HepG2 (cell line): ENCODE data around the gene FKBP8. TPM values are rescaled to one million over a fixed set of nuclear protein-coding genes. Genes with fewer than 3 reads are reported as not detected.

Experiments
- ATAC-seq: fragments of 200-7000 bp; cut with Tn5 transposase; 3 replicates; pipeline ENCODE4 v1.9.1; 2020; ENCODE audit warnings: mild to moderate bottlenecking, moderate library complexity
- BruUV-seq: library from RNA; stranded (reverse); fragments of 400-500 nt; replicated peaks from 2 replicates; lab custom pipeline; 2021; lab: Mats Ljungman, UMichigan
- CTCF ChIA-PET: fragments of 300-600 bp; formaldehyde crosslinking; extraction: SDS; loops from one replicate; lab custom pipeline; 2021; ENCODE audit warnings: low total read pairs, inconsistent platforms, low intra/inter-chr PET ratio; lab: Yijun Ruan, JAX
- POLR2A ChIA-PET: fragments of 350-600 bp; sonication (Branson Sonifier 250); formaldehyde crosslinking; loops from one replicate; lab custom pipeline; 2020; ENCODE audit warnings: antibody characterized with exemption, inconsistent platforms; lab: Yijun Ruan, JAX
- DNase-seq: peaks from one replicate; pipeline ENCODE4 v3.0.0-alpha.2; 2015; ENCODE audit warnings: low spot score
- FAIRE-seq: peaks from 3 replicates; lab custom pipeline; 2011; peaks lifted over from hg19 to GRCh38; lab: Jason Lieb, UNC
- H2AFZ ChIP-seq: one replicate; pipeline ENCODE4 v1.6.1; 2011; ENCODE audit warnings: low read length, inconsistent platforms
- H3K27ac ChIP-seq: fragments of 300-600 bp; 3 replicates; pipeline ENCODE4 v1.8.0; 2011; ENCODE audit warnings: mixed run types, mild to moderate bottlenecking, mixed read lengths, low read length, inconsistent platforms; ENCODE audit not compliant: insufficient read depth; ENCODE audit errors: extremely low read length
- H3K27me3 ChIP-seq, 2 experiments: fragments of 200-600 bp in 1 of 2; 2 replicates in 1 of 2; 3 replicates in 1 of 2; pipeline versions ENCODE4 v1.6.0 to v1.8.0; 2011; ENCODE audit warnings: low read length in 2 of 2, mild to moderate bottlenecking in 2 of 2, moderate library complexity in 2 of 2, inconsistent platforms in 1 of 2; ENCODE audit not compliant: insufficient read depth in 2 of 2, control insufficient read depth in 1 of 2
- H3K36me3 ChIP-seq, 2 experiments: fragments of 200-600 bp in 1 of 2; replicated peaks in 1 of 2; 2 replicates in 1 of 2; 3 replicates in 1 of 2; pipeline versions ENCODE4 v1.5.1 to v1.8.0; 2011; ENCODE audit warnings: low read length in 2 of 2, inconsistent platforms in 1 of 2; ENCODE audit not compliant: insufficient read depth in 2 of 2, control insufficient read depth in 1 of 2
- H3K4me1 ChIP-seq: 2 replicates; pipeline ENCODE4 v1.5.1; 2012; ENCODE audit warnings: low read length, inconsistent platforms; ENCODE audit not compliant: insufficient read depth
- H3K4me2 ChIP-seq: 2 replicates; pipeline ENCODE4 v1.6.0; 2011; ENCODE audit warnings: low read depth, low read length, inconsistent platforms
- H3K4me3 ChIP-seq, 3 experiments: fragments of 200-600 bp in 1 of 3; sonication (generic), shearing (Covaris generic) in 1 of 3; replicated peaks in 1 of 3; 2 replicates each; pipeline ENCODE4 v1.5.1; 2011 to 2016; ENCODE audit warnings: low read length in 3 of 3, inconsistent platforms in 2 of 3, low read depth in 2 of 3, mild to moderate bottlenecking in 2 of 3, control low read depth in 1 of 3, mixed read lengths in 1 of 3; ENCODE audit not compliant: insufficient read depth in 1 of 3
- H3K79me2 ChIP-seq: one replicate; pipeline ENCODE4 v1.6.1; 2011; ENCODE audit warnings: low read length, inconsistent platforms; ENCODE audit not compliant: insufficient read depth
- H3K9ac ChIP-seq: 2 replicates; pipeline ENCODE4 v1.6.0; 2011; ENCODE audit warnings: mild to moderate bottlenecking, low read depth, low read length, inconsistent platforms; ENCODE audit not compliant: insufficient read depth
- H3K9me3 ChIP-seq: 2 replicates; pipeline ENCODE4 v1.5.1; 2012; ENCODE audit warnings: mild to moderate bottlenecking, low read length
- H4K20me1 ChIP-seq: 2 replicates; pipeline ENCODE4 v1.6.0; 2011; ENCODE audit warnings: inconsistent platforms, mild to moderate bottlenecking, low read length, moderate library complexity; ENCODE audit not compliant: insufficient read depth
- ELF1 ChIP-seq: sonication (generic); formaldehyde crosslinking; IDR thresholded peaks from 2 replicates; pipeline ENCODE4 v1.4.0; 2020; ENCODE audit warnings: missing genetic modification reagents
- FOXJ3 ChIP-seq: sonication (generic); formaldehyde crosslinking; IDR thresholded peaks from 2 replicates; pipeline ENCODE4 v1.4.0; 2020; ENCODE audit warnings: missing genetic modification reagents, mild to moderate bottlenecking, borderline replicate concordance
- HES4 ChIP-seq: sonication (generic); formaldehyde crosslinking; IDR thresholded peaks from 2 replicates; pipeline ENCODE4 v1.9.0; 2021; ENCODE audit warnings: mild to moderate bottlenecking, missing genetic modification reagents, borderline replicate concordance
- KDM1A ChIP-seq: IDR thresholded peaks from 2 replicates; pipeline ENCODE4 v1.6.1; 2016; ENCODE audit warnings: missing compliant biosample characterization
- MBD4 ChIP-seq: IDR thresholded peaks from 2 replicates; pipeline ENCODE4 v1.6.1; 2012; ENCODE audit warnings: low read length, inconsistent platforms, borderline replicate concordance
- MEIS1 ChIP-seq: sonication (generic); formaldehyde crosslinking; IDR thresholded peaks from 2 replicates; pipeline ENCODE4 v1.9.0; 2021; ENCODE audit warnings: mild to moderate bottlenecking, missing genetic modification reagents, moderate library complexity, borderline replicate concordance
- PTBP1 ChIP-seq: fragments of 200-400 bp; formaldehyde crosslinking; IDR thresholded peaks from 2 replicates; pipeline ENCODE4 v1.6.1; 2018; ENCODE audit warnings: low read length, low read depth; ENCODE audit not compliant: poor library complexity, severe bottlenecking
- RCOR2 ChIP-seq: IDR thresholded peaks from 2 replicates; pipeline ENCODE4 v1.6.1; 2016; ENCODE audit warnings: missing biosample characterization, missing genetic modification reagents
- SOX13 ChIP-seq, 3 experiments: fragments of 450-650 bp in 1 of 3; sonication (generic) in 1 of 3; formaldehyde crosslinking in 1 of 3; IDR thresholded peaks in 2 of 3; conservative IDR thresholded peaks in 1 of 3; 2 replicates each; pipeline versions ENCODE4 v1.5.0 to v1.6.1; 2016 to 2020; ENCODE audit warnings: antibody characterized with exemption in 1 of 3, mild to moderate bottlenecking in 1 of 3, missing compliant biosample characterization in 1 of 3, missing genetic modification reagents in 1 of 3, moderate library complexity in 1 of 3
- STAG1 ChIP-seq: sonication (generic); formaldehyde crosslinking; IDR thresholded peaks from 2 replicates; pipeline ENCODE4 v1.4.0; 2020; ENCODE audit warnings: missing genetic modification reagents
- TOE1 ChIP-seq: sonication (generic); formaldehyde crosslinking; IDR thresholded peaks from 2 replicates; pipeline ENCODE4 v1.4.0; 2020; ENCODE audit warnings: mild to moderate bottlenecking, missing genetic modification reagents
- ZBTB2 ChIP-seq: sonication (generic); formaldehyde crosslinking; IDR thresholded peaks from 2 replicates; pipeline ENCODE4 v1.8.0; 2022; ENCODE audit warnings: low read depth, missing genetic modification reagents
- ZC3H4 ChIP-seq: sonication (generic); formaldehyde crosslinking; IDR thresholded peaks from 2 replicates; pipeline ENCODE4 v1.4.0; 2020; ENCODE audit warnings: missing genetic modification reagents, borderline replicate concordance
- ZKSCAN8 ChIP-seq: IDR thresholded peaks from 2 replicates; pipeline ENCODE4 v1.6.1; 2016; ENCODE audit warnings: borderline replicate concordance, missing genetic modification reagents, missing compliant biosample characterization
- ZNF275 ChIP-seq: sonication (generic); formaldehyde crosslinking; IDR thresholded peaks from 2 replicates; pipeline ENCODE4 v1.8.0; 2022; ENCODE audit warnings: missing genetic modification reagents, mild to moderate bottlenecking, inconsistent platforms, borderline replicate concordance
- ZNF512B ChIP-seq: sonication (generic); formaldehyde crosslinking; IDR thresholded peaks from 2 replicates; pipeline ENCODE4 v1.5.1; 2020; ENCODE audit warnings: missing genetic modification reagents, mild to moderate bottlenecking, borderline replicate concordance
- ZNF740 ChIP-seq: sonication (generic); formaldehyde crosslinking; IDR thresholded peaks from 2 replicates; pipeline ENCODE4 v1.4.0; 2020; ENCODE audit warnings: missing genetic modification reagents
- WGBS: methylation state at CpG from one replicate; pipeline ENCODE4 v1.1.6; 2017; ENCODE audit warnings: low lambda C conversion rate; 5-methylcytosine and 5-hydroxymethylcytosine counted together
- in situ Hi-C: cut with HindIII; loops from 2 replicates; pipeline ENCODE4 v1.10.0; 2017; ENCODE audit warnings: low pct_unique_long_range_greater_than_20kb; ENCODE audit not compliant: extremely low pct_ligation_motif_present
- intact Hi-C: fragments of 100-400 bp; cut with micrococcal nuclease; formaldehyde crosslinking; loops from one replicate; pipeline ENCODE4 v1.10.0; 2022; ENCODE audit not compliant: unreplicated experiment
- polyA plus RNA-seq, 8 experiments: library from polyadenylated mRNA; depleted of rRNA in 3 of 8; stranded (reverse) in 7 of 8; unstranded in 1 of 8; fragments of >200 nt; fragmentation: Illumina TruSeq in 4 of 8; extraction: Trizol in 4 of 8; gene quantifications; 2 replicates each; pipeline versions ENCODE4 v1.2.1 to v1.2.3, GENCODE V29; 2011 to 2016; ENCODE audit warnings: low read depth in 4 of 8, missing spikeins in 1 of 8, mixed read lengths in 1 of 8; ENCODE audit not compliant: insufficient read depth in 1 of 8
- total RNA-seq, 5 experiments: library from RNA; depleted of rRNA; stranded (reverse); fragments of >200 nt; fragmentation: Illumina TruSeq; extraction: Trizol; gene quantifications; 2 replicates each; pipeline ENCODE4 v1.2.3, GENCODE V29; 2016; ENCODE audit warnings: low read depth in 1 of 5

Gene FKBP8
- total and polyA plus RNA-seq, 2 of the 13 experiments (the other 11 are each of a cell fraction or from before 2014, with no cell fraction given) = 81.7 to 93.9 TPM

- Histone ChIP-seq H3K36me3 (no peaks in the 10 kb centered on the region; a peak in 1 of 5 replicates), H3K9ac (peak overlapping the region; percentile 6; the same call in 1 of the 2 replicates), H4K20me1 (peaks cover 74% of the 10 kb centered on the region), H3K4me3 (peak overlapping the region in 1 of 3 experiments; percentile 22; a peak in 1 of 6 replicates), H3K4me1 (peaks cover 97% of the 10 kb centered on the region), H3K27me3 (no peaks in the 10 kb centered on the region), H2AFZ (no peak overlapping the region), H3K4me2 (peak overlapping the region; percentile 46), H3K27ac (peak overlapping the region; percentile 51), H3K79me2 (peaks cover 93% of the 10 kb centered on the region), H3K9me3 (no peaks in the 10 kb centered on the region)
- DNase-seq (peak; percentile 82), ATAC-seq (peak; percentile 46), FAIRE-seq (peak; percentile 21)
- no TSS peak for BruUV-seq
- POLR2A ChIA-PET = interaction anchor here (0.7 to 2.1 kb wide), 4 partner anchors 10 to 38 kb away, joined by 3 to 16 read pairs (median 4); partner anchors contain the start of gene ELL
- WGBS = 42% methylated on average over 10 of the region's 11 CpGs
- in situ Hi-C loops (no loop called here), intact Hi-C loops (loop anchor here (5.0 kb wide), 1 partner anchor 41 kb away; no protein-coding TSS in a partner anchor)
- CTCF ChIA-PET = interaction anchor here (0.9 kb wide), 1 partner anchor 15 kb away, joined by 3 read pairs; no protein-coding TSS in a partner anchor
- TF ChIP-seq MBD4 (no peak), KDM1A (CRISPR knock-in tag) (no peak), TOE1 (no peak), ZNF740 (CRISPR knock-in tag) (no peak), ZNF275 (CRISPR knock-in tag) (no peak), HES4 (no peak), ZC3H4 (CRISPR knock-in tag) (no peak), RCOR2 (CRISPR knock-in tag) (no peak), MEIS1 (0 out of 2 replicates have a peak, but pooled peaks have one; percentile 26), ZBTB2 (CRISPR knock-in tag) (no peak), STAG1 (peak; percentile 35; the same call in 1 of the 2 replicates), ZNF512B (CRISPR knock-in tag) (no peak), FOXJ3 (no peak), SOX13 (IDR thresholded peaks at IDR 0.05) (0 out of 2 replicates have a peak, but pooled peaks have one; percentile 18), SOX13 (CRISPR knock-in tag; conservative IDR thresholded peaks at IDR 0.05 in 1 of 2, IDR thresholded peaks at IDR 0.05 in 1 of 2) (peak in 1 of 2 experiments; percentile 64; a peak in 1 of 4 replicates), PTBP1 (no peak), ZKSCAN8 (CRISPR knock-in tag) (no peak), ELF1 (CRISPR knock-in tag) (no peak)
Observed at GRCh38 chr19:18507727-18508440, 35.5 kb downstream of the FKBP8 start.
